RWPE2 (cell line): ENCODE measurements around the gene CCSER1.

Source experiments
- ATAC-seq: fragments of 200-7000 bp; cut with Tn5 transposase; 3 replicates; pipeline ENCODE4 v1.9.1; 2021; ENCODE audit warnings: low read depth
- DNase-seq: peaks from one replicate; pipeline ENCODE4 v3.0.0-alpha.2; 2020; ENCODE audit warnings: low spot score
- H3K27ac ChIP-seq: fragments of 450-650 bp; 2 replicates; pipeline ENCODE4 v1.5.1; 2017; ENCODE audit warnings: mild to moderate bottlenecking; ENCODE audit not compliant: poor library complexity, severe bottlenecking
- H3K27me3 ChIP-seq: fragments of 250-450 bp; sonication (Bioruptor Pico); 2 replicates; pipeline ENCODE4 v1.5.1; 2021; ENCODE audit warnings: mild to moderate bottlenecking, moderate library complexity; ENCODE audit not compliant: insufficient read depth, poor library complexity, severe bottlenecking
- H3K36me3 ChIP-seq: fragments of 250-450 bp; sonication (Bioruptor Pico); 2 replicates; pipeline ENCODE4 v1.5.1; 2020; ENCODE audit warnings: low read depth, mild to moderate bottlenecking, moderate library complexity
- H3K4me1 ChIP-seq: fragments of 250-450 bp; sonication (Bioruptor Pico); 2 replicates; pipeline ENCODE4 v1.5.1; 2021; ENCODE audit warnings: mild to moderate bottlenecking, moderate library complexity; ENCODE audit not compliant: insufficient read depth, poor library complexity, severe bottlenecking
- H3K4me3 ChIP-seq: fragments of 250-450 bp; sonication (Bioruptor Pico); 2 replicates; pipeline ENCODE4 v1.5.1; 2021; ENCODE audit warnings: mild to moderate bottlenecking, moderate library complexity; ENCODE audit not compliant: severe bottlenecking
- H3K9me3 ChIP-seq: fragments of 250-450 bp; sonication (Bioruptor Pico); 2 replicates; pipeline ENCODE4 v1.5.1; 2021; ENCODE audit warnings: mild to moderate bottlenecking, moderate library complexity; ENCODE audit not compliant: severe bottlenecking
- TF ChIP-seq, protein P1 (sequence below): fragments of 450-650 bp; IDR thresholded peaks from one replicate; pipeline ENCODE4 v1.5.1; 2017; ENCODE audit warnings: mild to moderate bottlenecking, moderate library complexity; ENCODE audit not compliant: poor library complexity, severe bottlenecking

The CCSER1 gene

DNA sequence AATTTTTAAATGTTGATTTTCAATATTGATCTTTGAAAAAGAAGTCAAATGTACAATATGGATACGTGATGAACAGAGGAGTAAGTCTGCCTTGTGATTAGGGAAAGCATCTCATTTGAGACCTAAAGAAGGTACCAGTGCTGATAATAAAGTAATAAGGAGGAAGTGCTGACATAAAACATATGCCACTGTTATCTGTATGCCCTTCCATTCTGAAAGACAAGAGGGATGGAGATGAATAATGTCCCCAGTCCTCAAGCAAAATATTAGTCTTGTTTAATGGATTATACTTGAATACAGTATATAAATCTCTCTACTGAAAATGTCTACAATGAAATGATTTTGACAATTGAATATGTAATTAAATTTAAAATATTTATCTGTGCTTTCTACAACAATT is 58.2 kb downstream of the CCSER1 start:
- no peaks in the 10 kb centered on the region for H3K9me3 ChIP-seq
- TF ChIP-seq, protein P1, sequence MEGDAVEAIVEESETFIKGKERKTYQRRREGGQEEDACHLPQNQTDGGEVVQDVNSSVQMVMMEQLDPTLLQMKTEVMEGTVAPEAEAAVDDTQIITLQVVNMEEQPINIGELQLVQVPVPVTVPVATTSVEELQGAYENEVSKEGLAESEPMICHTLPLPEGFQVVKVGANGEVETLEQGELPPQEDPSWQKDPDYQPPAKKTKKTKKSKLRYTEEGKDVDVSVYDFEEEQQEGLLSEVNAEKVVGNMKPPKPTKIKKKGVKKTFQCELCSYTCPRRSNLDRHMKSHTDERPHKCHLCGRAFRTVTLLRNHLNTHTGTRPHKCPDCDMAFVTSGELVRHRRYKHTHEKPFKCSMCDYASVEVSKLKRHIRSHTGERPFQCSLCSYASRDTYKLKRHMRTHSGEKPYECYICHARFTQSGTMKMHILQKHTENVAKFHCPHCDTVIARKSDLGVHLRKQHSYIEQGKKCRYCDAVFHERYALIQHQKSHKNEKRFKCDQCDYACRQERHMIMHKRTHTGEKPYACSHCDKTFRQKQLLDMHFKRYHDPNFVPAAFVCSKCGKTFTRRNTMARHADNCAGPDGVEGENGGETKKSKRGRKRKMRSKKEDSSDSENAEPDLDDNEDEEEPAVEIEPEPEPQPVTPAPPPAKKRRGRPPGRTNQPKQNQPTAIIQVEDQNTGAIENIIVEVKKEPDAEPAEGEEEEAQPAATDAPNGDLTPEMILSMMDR: no peak
- DNase-seq (no peak), ATAC-seq (no peak)
- no peaks in the 10 kb centered on the region for H3K4me1 ChIP-seq
- H3K36me3 ChIP-seq: no peaks in the 10 kb centered on the region
- H3K27ac ChIP-seq: no peak overlapping the region
- no peaks in the 10 kb centered on the region for H3K27me3 ChIP-seq
- no peak overlapping the region for H3K4me3 ChIP-seq

DNA sequence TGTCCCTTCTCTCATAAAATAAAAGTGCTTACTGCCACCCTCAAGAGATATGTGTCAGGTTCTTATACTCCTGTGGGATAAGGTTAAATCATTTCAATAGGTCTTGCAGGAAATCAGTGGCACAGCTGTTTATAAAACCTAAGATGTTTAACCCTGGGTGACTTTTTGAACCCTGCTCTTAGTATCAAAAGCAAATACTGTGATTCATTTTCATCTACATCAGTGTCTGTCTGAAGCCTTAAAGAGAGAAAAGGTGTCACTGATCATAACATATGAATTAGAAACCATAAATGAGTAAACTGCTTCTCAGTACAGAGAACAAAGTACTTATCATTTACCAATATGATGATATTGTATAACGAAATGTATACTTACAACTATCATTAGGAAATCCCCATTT is 59.0 kb downstream of the CCSER1 start:
- Histone ChIP-seq H3K27me3 (no peaks in the 10 kb centered on the region), H3K27ac (no peak overlapping the region), H3K36me3 (no peaks in the 10 kb centered on the region), H3K4me1 (no peaks in the 10 kb centered on the region), H3K9me3 (no peaks in the 10 kb centered on the region), H3K4me3 (no peak overlapping the region)
- ATAC-seq: no peak
- TF ChIP-seq, protein P1: no peak
- no peak for DNase-seq

GRCh38 chr4:90187148-90187884 is 60.1 kb downstream of the CCSER1 start:
- H3K27me3 ChIP-seq: no peaks in the 10 kb centered on the region
- no peak overlapping the region for H3K4me3 ChIP-seq
- TF ChIP-seq, protein P1: no peak
- no peaks in the 10 kb centered on the region for H3K9me3 ChIP-seq
- DNase-seq (no peak), ATAC-seq (no peak)
- H3K27ac ChIP-seq: no peak overlapping the region
- H3K36me3 ChIP-seq: no peaks in the 10 kb centered on the region
- no peaks in the 10 kb centered on the region for H3K4me1 ChIP-seq

GRCh38 chr4:90189178-90189577 is 62.0 kb downstream of the CCSER1 start:
- Histone ChIP-seq H3K4me1 (no peaks in the 10 kb centered on the region), H3K4me3 (no peak overlapping the region), H3K27ac (no peak overlapping the region), H3K36me3 (no peaks in the 10 kb centered on the region), H3K9me3 (no peaks in the 10 kb centered on the region), H3K27me3 (no peaks in the 10 kb centered on the region)
- ATAC-seq (no peak), DNase-seq (no peak)
- TF ChIP-seq, protein P1: no peak

GRCh38 chr4:90189946-90190345 is 62.8 kb downstream of the CCSER1 start:
- Histone ChIP-seq H3K4me1 (no peaks in the 10 kb centered on the region), H3K9me3 (no peaks in the 10 kb centered on the region), H3K36me3 (no peaks in the 10 kb centered on the region), H3K27me3 (no peaks in the 10 kb centered on the region), H3K4me3 (no peak overlapping the region), H3K27ac (no peak overlapping the region)
- no peak for ATAC-seq
- TF ChIP-seq, protein P1: no peak
- DNase-seq: no peak
